HG02763 (cell line): ENCODE results near the gene CALHM5.

Experiments
- ATAC-seq: cut with Tn5 transposase; IDR thresholded peaks from one replicate; pipeline ENCODE4 v1.9.1; 2021; ENCODE audit warnings: mild to moderate bottlenecking, moderate library complexity; ENCODE audit not compliant: unreplicated experiment

Gene CALHM5

GRCh38 chr6:116545651-116546050 lies 34.2 kb downstream of the CALHM5 start, which contains the start of gene TRAPPC3L:
Gene TRAPPC3L (minus strand): TSS chr6:116545684. CDS start chr6:116545514, 170 bp downstream.
- ATAC-seq, result no peak

GRCh38 chr6:116547358-116547757 lies 35.9 kb downstream of the CALHM5 start:
- no peak for ATAC-seq

- ATAC-seq, result no peak
These were observed 39.4 kb downstream of the CALHM5 start for GRCh38 chr6:116550796-116551195.

- no peak for ATAC-seq
These were observed 42.0 kb downstream of the CALHM5 start, which contains the start of gene CALHM4 for GRCh38 chr6:116553451-116553850. Gene CALHM4 (plus strand): TSS chr6:116553751. CDS start chr6:116553794, 43 bp downstream.

- no peak for ATAC-seq
These were observed 44.6 kb downstream of the CALHM5 start for GRCh38 chr6:116556065-116556464.

GRCh38 chr6:116556814-116557415 lies 45.5 kb downstream of the CALHM5 start:
- ATAC-seq, result no peak

- ATAC-seq, result no peak
These were observed 46.5 kb downstream of the CALHM5 start for GRCh38 chr6:116557893-116558292.

GRCh38 chr6:116560130-116560529 lies 48.7 kb downstream of the CALHM5 start:
- ATAC-seq, result no peak

- ATAC-seq, result peak; percentile 60
These were observed 50.1 kb downstream of the CALHM5 start for GRCh38 chr6:116561377-116562018.

GRCh38 chr6:116562019-116562403 lies 50.6 kb downstream of the CALHM5 start:
- ATAC-seq, result no peak

GRCh38 chr6:116562614-116563013 lies 51.2 kb downstream of the CALHM5 start:
- no peak for ATAC-seq

GRCh38 chr6:116563830-116564229 lies 52.4 kb downstream of the CALHM5 start:
- no peak for ATAC-seq

- no peak for ATAC-seq
These were observed 52.9 kb downstream of the CALHM5 start for GRCh38 chr6:116564311-116564710.

- no peak for ATAC-seq
These were observed 53.8 kb downstream of the CALHM5 start for GRCh38 chr6:116564921-116565872.

GRCh38 chr6:116568111-116568510 lies 56.7 kb downstream of the CALHM5 start:
- ATAC-seq, result no peak

GRCh38 chr6:116568821-116569755 lies 57.6 kb downstream of the CALHM5 start:
- no peak for ATAC-seq

- ATAC-seq, result peak; percentile 94
These were observed 59.6 kb downstream of the CALHM5 start, which contains the start of gene RWDD1 for GRCh38 chr6:116570856-116571682. Gene RWDD1 (plus strand): TSS chr6:116571504. CDS start chr6:116571583, 79 bp downstream.

- ATAC-seq, result no peak
These were observed 60.2 kb downstream of the CALHM5 start for GRCh38 chr6:116571683-116572000.

- ATAC-seq, result no peak
These were observed 60.7 kb downstream of the CALHM5 start for GRCh38 chr6:116572162-116572561.
